ENCODE measurements around the gene ZNF749. TPM values are rescaled to one million over a fixed set of nuclear protein-coding genes. Genes with fewer than 3 reads are reported as not detected.

ZNF749 gene
- total RNA-seq, 4 donors from 2014 or later, result 8.3 to 15.5 (median 13.5) TPM

- peak overlapping the region; percentile 66 for H3K4me3 ChIP-seq
- peaks cover 8% of the 10 kb centered on the region for H3K36me3 ChIP-seq
- H3K4me1 ChIP-seq, result peaks cover 17% of the 10 kb centered on the region
- no peaks in the 10 kb centered on the region for H3K9me3 ChIP-seq
- WGBS, result 24% methylated on average over 15 of the region's 15 CpGs
- no peak for TF ChIP-seq POLR2A (IDR thresholded peaks at IDR 0.05)
- TF ChIP-seq POLR2AphosphoS5 (IDR thresholded peaks at IDR 0.05), result no peak
- TF ChIP-seq EP300 (IDR thresholded peaks at IDR 0.05), result no peak
- TF ChIP-seq CTCF (IDR thresholded peaks at IDR 0.05), result no peak
- no peak for DNase-seq (ENCODE audit: low spot score in 2 of 2)
- no peaks in the 10 kb centered on the region for H3K27me3 ChIP-seq
- H3K27ac ChIP-seq, result no peak overlapping the region
Observed at GRCh38 chr19:57434386-57435061, 601 bp upstream of the ZNF749 start.

- Histone ChIP-seq H3K36me3 (peaks cover 12% of the 10 kb centered on the region), H3K4me3 (peak overlapping the region; percentile 66), H3K9me3 (no peaks in the 10 kb centered on the region), H3K4me1 (peaks cover 17% of the 10 kb centered on the region), H3K27ac (no peak overlapping the region), H3K27me3 (no peaks in the 10 kb centered on the region)
- DNase-seq (ENCODE audit: low spot score in 2 of 2), result no peak
- TF ChIP-seq POLR2A (IDR thresholded peaks at IDR 0.05) (no peak), CTCF (IDR thresholded peaks at IDR 0.05) (no peak), POLR2AphosphoS5 (IDR thresholded peaks at IDR 0.05) (no peak), EP300 (IDR thresholded peaks at IDR 0.05) (no peak)
- WGBS, result 59% methylated on average over 1 of the region's 1 CpG
Observed at GRCh38 chr19:57436417-57436816, 1.3 kb downstream of the ZNF749 start.

- Histone ChIP-seq H3K4me3 (no peak overlapping the region), H3K36me3 (peaks cover 20% of the 10 kb centered on the region), H3K27me3 (no peaks in the 10 kb centered on the region), H3K27ac (no peak overlapping the region), H3K4me1 (peaks cover 17% of the 10 kb centered on the region), H3K9me3 (peaks cover 4% of the 10 kb centered on the region)
- 56% methylated on average over 4 of the region's 4 CpGs for WGBS
- TF ChIP-seq EP300 (IDR thresholded peaks at IDR 0.05) (no peak), CTCF (IDR thresholded peaks at IDR 0.05) (no peak), POLR2A (IDR thresholded peaks at IDR 0.05) (no peak)
- DNase-seq (ENCODE audit: low spot score in 2 of 2), result no peak
Observed at GRCh38 chr19:57437931-57438330, 2.8 kb downstream of the ZNF749 start.

GRCh38 chr19:57438925-57439324, 3.8 kb downstream of the ZNF749 start:
- Histone ChIP-seq H3K4me3 (no peak overlapping the region), H3K36me3 (peaks cover 30% of the 10 kb centered on the region)

More at GRCh38 chr19:57438925-57439324, 3.8 kb downstream of the ZNF749 start:
- no peak for DNase-seq (ENCODE audit: low spot score in 2 of 2)
- peaks cover 17% of the 10 kb centered on the region for H3K4me1 ChIP-seq
- 93% methylated on average over 9 of the region's 9 CpGs for WGBS
- no peaks in the 10 kb centered on the region for H3K27me3 ChIP-seq
- H3K9me3 ChIP-seq, result peaks cover 13% of the 10 kb centered on the region
- H3K27ac ChIP-seq, result no peak overlapping the region
- no peak for TF ChIP-seq CTCF (IDR thresholded peaks at IDR 0.05)
- TF ChIP-seq EP300 (IDR thresholded peaks at IDR 0.05), result no peak
- no peak for TF ChIP-seq POLR2A (IDR thresholded peaks at IDR 0.05)
- no peak for TF ChIP-seq POLR2AphosphoS5 (IDR thresholded peaks at IDR 0.05)

All from suprapubic skin (tissue), 4 donors.